ENCODE results near the gene SNX24. TPM values are rescaled to one million over a fixed set of nuclear protein-coding genes. Genes with fewer than 3 reads are reported as not detected.

The SNX24 gene
- total and polyA plus RNA-seq, 10 of the 15 experiments (the other 5 are each of a cell fraction or from before 2014, with no cell fraction given), result 0.15 to 6.6 (median 4.1) TPM

- TF ChIP-seq MLLT1 (IDR thresholded peaks at IDR 0.05) (no peak), ZBED1 (IDR thresholded peaks at IDR 0.05; ENCODE audit: borderline replicate concordance) (no peak), SUZ12 (IDR thresholded peaks at IDR 0.05; ENCODE audit: unreplicated experiment) (no peak), MAX (IDR thresholded peaks at IDR 0.05; ENCODE audit: low read depth, low read length) (no peak), POLR2AphosphoS5 (IDR thresholded peaks at IDR 0.05; ENCODE audit: low read length) (no peak), HDAC6 (IDR thresholded peaks at IDR 0.05; ENCODE audit: unreplicated experiment) (no peak), CHD2 (IDR thresholded peaks at IDR 0.05; ENCODE audit: borderline replicate concordance, low read depth, low read length) (no peak), USF2 (IDR thresholded peaks at IDR 0.05; ENCODE audit: borderline replicate concordance, low read depth, low read length) (no peak), REST (IDR thresholded peaks at IDR 0.05; ENCODE audit: low read depth, low read length) (no peak), HSF1 (IDR thresholded peaks at IDR 0.05; ENCODE audit: low read depth, low read length) (no peak)
Measured at GRCh38 chr5:122880170-122880689, 34.8 kb downstream of the SNX24 start (continued).
